ENCODE data around the gene METTL6. TPM values are rescaled to one million over a fixed set of nuclear protein-coding genes. Genes with fewer than 3 reads are reported as not detected.

The METTL6 gene
- total and polyA plus RNA-seq, 2 of the 4 experiments (the other 2 are of a cell fraction), result 15.4 to 21.5 TPM

- Histone ChIP-seq H2AK9ac (replicated peaks; ENCODE audit: low read depth, low read length, poor library complexity) (no peak overlapping the region), H3K4ac (ENCODE audit: low read depth, low read length) (no peak overlapping the region), H3K79me1 (ENCODE audit: low read depth in 1 of 2, low read length in 2 of 2) (no peaks in the 10 kb centered on the region), H3K9me1 (ENCODE audit: insufficient read depth, low read length) (no peaks in the 10 kb centered on the region; the same call in 1 of the 2 replicates), H3K56ac (ENCODE audit: extremely low read depth, insufficient read depth, low read length) (no peak overlapping the region), H2AFZ (replicated peaks; ENCODE audit: low read length, poor library complexity) (peak overlapping the region; percentile 10), H3K14ac (replicated peaks; ENCODE audit: low read depth, low read length) (no peak overlapping the region), H4K8ac (ENCODE audit: low read depth in 2 of 2, low read length in 2 of 2) (no peak overlapping the region), H2AK5ac (ENCODE audit: low read depth, low read length) (no peak overlapping the region), H3K4me2 (ENCODE audit: low read depth, low read length) (no peak overlapping the region), H4K91ac (ENCODE audit: insufficient read depth, low read depth, low read length) (no peak overlapping the region), H2BK15ac (ENCODE audit: low read depth, low read length) (no peak overlapping the region), H2BK120ac (ENCODE audit: low read depth, low read length) (no peak overlapping the region), H3K36me3 (ENCODE audit: control insufficient read depth, insufficient read depth, low read length) (no peaks in the 10 kb centered on the region), H3K4me3 (ENCODE audit: insufficient read depth, low read depth, low read length) (no peak overlapping the region), H4K5ac (ENCODE audit: low read depth, low read length) (no peak overlapping the region), H3K9ac (ENCODE audit: low read depth, low read length) (no peak overlapping the region), H3K23ac (ENCODE audit: low read depth, low read length) (no peak overlapping the region), H2BK5ac (ENCODE audit: low read depth, low read length, poor library complexity, severe bottlenecking) (no peak overlapping the region), H3K9me3 (ENCODE audit: control insufficient read depth, insufficient read depth, low read length) (no peaks in the 10 kb centered on the region), H4K20me1 (ENCODE audit: insufficient read depth, low read length) (no peaks in the 10 kb centered on the region), H3K27me3 (ENCODE audit: control insufficient read depth, insufficient read depth, low read length) (no peaks in the 10 kb centered on the region), H3K4me1 (ENCODE audit: control insufficient read depth, insufficient read depth, low read length) (no peaks in the 10 kb centered on the region), H3K27ac (ENCODE audit: insufficient read depth, low read length) (no peak overlapping the region), H2BK20ac (ENCODE audit: low read depth, low read length) (no peak overlapping the region), H3K18ac (ENCODE audit: low read depth, low read length) (no peak overlapping the region)
- TF ChIP-seq CEBPB (IDR thresholded peaks at IDR 0.05; ENCODE audit: low read depth, low read length), result no peak
- no peak for TF ChIP-seq CHD1 (IDR thresholded peaks at IDR 0.05; ENCODE audit: low read depth, low read length)
- TF ChIP-seq, protein P1, sequence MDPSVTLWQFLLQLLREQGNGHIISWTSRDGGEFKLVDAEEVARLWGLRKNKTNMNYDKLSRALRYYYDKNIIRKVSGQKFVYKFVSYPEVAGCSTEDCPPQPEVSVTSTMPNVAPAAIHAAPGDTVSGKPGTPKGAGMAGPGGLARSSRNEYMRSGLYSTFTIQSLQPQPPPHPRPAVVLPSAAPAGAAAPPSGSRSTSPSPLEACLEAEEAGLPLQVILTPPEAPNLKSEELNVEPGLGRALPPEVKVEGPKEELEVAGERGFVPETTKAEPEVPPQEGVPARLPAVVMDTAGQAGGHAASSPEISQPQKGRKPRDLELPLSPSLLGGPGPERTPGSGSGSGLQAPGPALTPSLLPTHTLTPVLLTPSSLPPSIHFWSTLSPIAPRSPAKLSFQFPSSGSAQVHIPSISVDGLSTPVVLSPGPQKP (IDR thresholded peaks at IDR 0.05; ENCODE audit: borderline replicate concordance, low read depth, low read length), result no peak
- no peak for TF ChIP-seq NFE2L2 (IDR thresholded peaks at IDR 0.05; ENCODE audit: low read depth, low read length)
- no peak for TF ChIP-seq MAZ (IDR thresholded peaks at IDR 0.05; ENCODE audit: borderline replicate concordance, low read depth, low read length)
- TF ChIP-seq RFX5 (IDR thresholded peaks at IDR 0.05; ENCODE audit: low read depth, low read length), result no peak
- no peak for TF ChIP-seq FOS (IDR thresholded peaks at IDR 0.05; ENCODE audit: low read depth, low read length)
- TF ChIP-seq RCOR1 (IDR thresholded peaks at IDR 0.05; ENCODE audit: insufficient replicate concordance, low read length), result no peak
- TF ChIP-seq RAD21 (IDR thresholded peaks at IDR 0.05; ENCODE audit: low read length), result no peak
- no peak for TF ChIP-seq POLR2A (IDR thresholded peaks at IDR 0.05; ENCODE audit: low read depth, low read length)
- TF ChIP-seq USF2 (IDR thresholded peaks at IDR 0.05; ENCODE audit: low read depth, low read length), result no peak
- in situ Hi-C loops (cut with MboI; ENCODE audit: low sequenced_read_pairs) (no loop called here), intact Hi-C loops (cut with micrococcal nuclease) (no loop called here), dilution Hi-C loops (cut with HindIII; ENCODE audit: low sequenced_read_pairs, unreplicated experiment) (no loop called here)
- ChIA-PET CTCF (no interaction called here), POLR2A (ENCODE audit: unreplicated experiment) (no interaction called here)
- 65% methylated on average over 5 of the region's 6 CpGs; no CpG with 5 or more reads in 1 of the 2 experiments for WGBS, 2 experiments (ENCODE audit: extremely low coverage in 2 of 2, insufficient read length in 1 of 2)
- DNase-seq (no peak), ATAC-seq (ENCODE audit: low read depth) (no peak)
- BruUV-seq (replicated peaks), result no TSS peak
Measured at GRCh38 chr3:15368561-15369135, 58.7 kb downstream of the METTL6 start.
